Sigmoid colon (tissue), 4 donors: ENCODE results near the gene SPEM3.

ENCODE experiments used
- CTCF ChIP-seq, 4 experiments: fragments of 450-650 bp in 3 of 4; fragments of 200-600 bp in 1 of 4; IDR thresholded peaks; one replicate each; pipeline ENCODE4 v1.5.1; 2016 to 2019; ENCODE audit warnings: antibody characterized with exemption in 4 of 4, mild to moderate bottlenecking in 3 of 4, moderate library complexity in 2 of 4
- EP300 ChIP-seq, 4 donors: sonication (generic); formaldehyde crosslinking; IDR thresholded peaks; one replicate each; pipeline ENCODE4 v1.6.1; 2017; ENCODE audit warnings: antibody characterized with exemption in 4 of 4
- POLR2A ChIP-seq, 2 donors: fragments of 450-650 bp; IDR thresholded peaks; one replicate each; pipeline ENCODE4 v1.6.1; 2016; ENCODE audit warnings: antibody characterized with exemption in 2 of 2, mild to moderate bottlenecking in 2 of 2, moderate library complexity in 2 of 2

DNA sequence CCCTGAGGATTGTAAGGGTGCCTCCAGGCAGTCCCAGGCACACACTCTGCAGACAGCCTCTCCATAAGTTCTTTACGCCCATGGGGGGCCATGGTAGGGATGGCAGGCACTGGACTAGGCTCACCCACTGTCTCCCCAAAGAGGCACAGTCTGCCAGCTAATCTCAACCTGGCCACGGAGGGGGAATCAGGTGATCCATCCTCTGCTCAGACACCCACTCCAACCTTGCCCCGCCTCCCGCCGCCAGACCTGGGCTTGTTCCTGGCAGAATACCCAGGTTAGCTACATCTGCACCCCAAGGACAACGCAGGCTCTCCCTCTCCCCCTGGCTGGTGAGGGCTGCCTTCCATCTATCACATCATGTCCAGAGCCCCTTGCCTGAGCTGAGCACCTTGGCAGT lies 19.8 kb upstream of the SPEM3 start:
- no peak for TF ChIP-seq POLR2A (IDR thresholded peaks at IDR 0.05)
- no peak for TF ChIP-seq CTCF (IDR thresholded peaks at IDR 0.05)
- TF ChIP-seq EP300 (IDR thresholded peaks at IDR 0.05), result no peak
